ENCODE results near the gene ADGRG6. TPM values are rescaled to one million over a fixed set of nuclear protein-coding genes. Genes with fewer than 3 reads are reported as not detected.

Gene ADGRG6
- total and polyA plus RNA-seq, 2 of the 8 experiments (the other 6 are each of a cell fraction or from before 2014, with no cell fraction given), result 1.1 to 6.2 TPM

- CTCF ChIA-PET (ENCODE audit: partially characterized antibody), result interaction anchor here (1.3 to 2.9 kb wide), 7 partner anchors 9 to 123 kb away, joined by 3 to 8 read pairs (median 3); no protein-coding TSS in a partner anchor
- no peak overlapping the region for H2AK5ac ChIP-seq (ENCODE audit: low read depth, low read length)
- DNase-seq (ENCODE audit: low read depth in 1 of 2, low spot score in 2 of 2) (no peak), FAIRE-seq (no peak)
- no peak overlapping the region for H3K18ac ChIP-seq (ENCODE audit: extremely low read depth, low read length)
- H2BK12ac ChIP-seq (ENCODE audit: low read depth, low read length), result no peak overlapping the region
- no peak overlapping the region for H2BK15ac ChIP-seq (ENCODE audit: low read length)
- H3K4ac ChIP-seq (replicated peaks; ENCODE audit: insufficient read length, low read depth, low read length), result no peak overlapping the region
- no peak overlapping the region for H2BK5ac ChIP-seq (ENCODE audit: low read depth, low read length)
- no peaks in the 10 kb centered on the region for H3K79me1 ChIP-seq (ENCODE audit: low read depth, low read length)
- WGBS, 2 experiments (ENCODE audit: extremely low coverage in 1 of 2, insufficient coverage in 1 of 2, insufficient read length in 1 of 2, insufficient replicate concordance in 2 of 2, low coverage in 1 of 2, low lambda C conversion rate in 2 of 2, missing lambda C conversion rate in 1 of 2), result 91% methylated on average over 5 of the region's 5 CpGs; no CpG with 5 or more reads in 1 of the 2 experiments
- no peak overlapping the region for H2AFZ ChIP-seq (ENCODE audit: low read length)
- no peaks in the 10 kb centered on the region for H3K23me2 ChIP-seq (ENCODE audit: low read depth, low read length)
- POLR2A ChIA-PET (ENCODE audit: partially characterized antibody), result interaction anchor here (1.1 kb wide), 1 partner anchor 15 kb away, joined by 5 read pairs; no protein-coding TSS in a partner anchor
- no peak overlapping the region for H3K27ac ChIP-seq (ENCODE audit: low read depth, low read length)
- H3K9ac ChIP-seq (replicated peaks in 1 of 4; ENCODE audit: extremely low read depth in 1 of 4, low read depth in 3 of 4, low read length in 3 of 4), result no peak overlapping the region
- H2BK20ac ChIP-seq (ENCODE audit: low read length), result no peak overlapping the region
- no peak overlapping the region for H3K14ac ChIP-seq (ENCODE audit: insufficient read length)
- H4K8ac ChIP-seq (ENCODE audit: extremely low read depth, insufficient read depth, low read length), result no peak overlapping the region
- no peaks in the 10 kb centered on the region for H3K79me2 ChIP-seq (ENCODE audit: control insufficient read depth in 1 of 2, insufficient read depth in 2 of 2, low read length in 2 of 2)
- no peak overlapping the region for H3K4me3 ChIP-seq (ENCODE audit: extremely low read depth in 1 of 4, insufficient read depth in 2 of 4, low read depth in 3 of 4, low read length in 4 of 4)
- H3K27me3 ChIP-seq (replicated peaks in 1 of 4; ENCODE audit: control insufficient read depth in 3 of 4, extremely low read depth in 1 of 4, insufficient read depth in 3 of 4, low read length in 3 of 4), result no peaks in the 10 kb centered on the region
- H2BK120ac ChIP-seq (replicated peaks; ENCODE audit: low read depth, low read length), result no peak overlapping the region
- no peaks in the 10 kb centered on the region for H3K4me1 ChIP-seq (replicated peaks in 1 of 4; ENCODE audit: control insufficient read depth in 3 of 4, insufficient read depth in 4 of 4, low read length in 3 of 4)
- H3K56ac ChIP-seq (replicated peaks; ENCODE audit: insufficient read length, low read depth, low read length), result no peak overlapping the region
- no peak overlapping the region for H3K23ac ChIP-seq (ENCODE audit: insufficient read length)
- H4K5ac ChIP-seq (ENCODE audit: insufficient read length, low read depth, low read length), result no peak overlapping the region
- no peak overlapping the region for H4K91ac ChIP-seq (replicated peaks; ENCODE audit: insufficient read length, low read length)
- H3K9me3 ChIP-seq (ENCODE audit: insufficient read depth in 2 of 2, low read depth in 1 of 2, low read length in 1 of 2), result no peaks in the 10 kb centered on the region
- H4K20me1 ChIP-seq (replicated peaks in 1 of 2; ENCODE audit: control insufficient read depth in 1 of 2, insufficient read depth in 2 of 2, low read length in 2 of 2), result no peaks in the 10 kb centered on the region
- no peak overlapping the region for H3K4me2 ChIP-seq (ENCODE audit: insufficient read depth in 1 of 2, low read depth in 2 of 2, low read length in 2 of 2)
- H3K36me3 ChIP-seq (ENCODE audit: control insufficient read depth in 2 of 4, insufficient read depth in 4 of 4, low read length in 3 of 4), result no peaks in the 10 kb centered on the region
- no peak for TF ChIP-seq RNF2 (IDR thresholded peaks at IDR 0.05; ENCODE audit: borderline replicate concordance, low read depth, low read length, missing control alignments, poor library complexity, severe bottlenecking)
- TF ChIP-seq EGR1 (IDR thresholded peaks at IDR 0.05; ENCODE audit: borderline replicate concordance, low read depth, low read length), result no peak
- no peak for TF ChIP-seq CEBPB (IDR thresholded peaks at IDR 0.05; ENCODE audit: low read depth, low read length)
- TF ChIP-seq, protein P1, sequence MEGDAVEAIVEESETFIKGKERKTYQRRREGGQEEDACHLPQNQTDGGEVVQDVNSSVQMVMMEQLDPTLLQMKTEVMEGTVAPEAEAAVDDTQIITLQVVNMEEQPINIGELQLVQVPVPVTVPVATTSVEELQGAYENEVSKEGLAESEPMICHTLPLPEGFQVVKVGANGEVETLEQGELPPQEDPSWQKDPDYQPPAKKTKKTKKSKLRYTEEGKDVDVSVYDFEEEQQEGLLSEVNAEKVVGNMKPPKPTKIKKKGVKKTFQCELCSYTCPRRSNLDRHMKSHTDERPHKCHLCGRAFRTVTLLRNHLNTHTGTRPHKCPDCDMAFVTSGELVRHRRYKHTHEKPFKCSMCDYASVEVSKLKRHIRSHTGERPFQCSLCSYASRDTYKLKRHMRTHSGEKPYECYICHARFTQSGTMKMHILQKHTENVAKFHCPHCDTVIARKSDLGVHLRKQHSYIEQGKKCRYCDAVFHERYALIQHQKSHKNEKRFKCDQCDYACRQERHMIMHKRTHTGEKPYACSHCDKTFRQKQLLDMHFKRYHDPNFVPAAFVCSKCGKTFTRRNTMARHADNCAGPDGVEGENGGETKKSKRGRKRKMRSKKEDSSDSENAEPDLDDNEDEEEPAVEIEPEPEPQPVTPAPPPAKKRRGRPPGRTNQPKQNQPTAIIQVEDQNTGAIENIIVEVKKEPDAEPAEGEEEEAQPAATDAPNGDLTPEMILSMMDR (IDR thresholded peaks at IDR 0.05; ENCODE audit: control extremely low read depth in 1 of 3, insufficient read depth in 1 of 3, low read depth in 1 of 3, low read length in 3 of 3), result no peak
- no peak for TF ChIP-seq POU5F1 (IDR thresholded peaks at IDR 0.05; ENCODE audit: low read depth, low read length)
- no peak for TF ChIP-seq RAD21 (IDR thresholded peaks at IDR 0.05 in 1 of 2, conservative IDR thresholded peaks at IDR 0.05 in 1 of 2; ENCODE audit: low read depth in 2 of 2, low read length in 2 of 2)
- no peak for TF ChIP-seq MAFK (IDR thresholded peaks at IDR 0.05; ENCODE audit: low read depth, low read length)
- no peak for TF ChIP-seq HDAC6 (IDR thresholded peaks at IDR 0.05; ENCODE audit: low read depth, low read length)
- no peak for TF ChIP-seq KDM4A (IDR thresholded peaks at IDR 0.05; ENCODE audit: low read depth, low read length, severe bottlenecking)
- TF ChIP-seq POLR2AphosphoS5 (IDR thresholded peaks at IDR 0.05; ENCODE audit: low read depth, low read length), result no peak
Observed at GRCh38 chr6:142356201-142356883, 54.5 kb downstream of the ADGRG6 start.

Measured in H1 (cell line).